IMR-90 (cell line): Measurements from ENCODE around the gene DRAXIN. TPM values are rescaled to one million over a fixed set of nuclear protein-coding genes. Genes with fewer than 3 reads are reported as not detected.

Experiments used
- ATAC-seq: fragments of 200-7000 bp; cut with Tn5 transposase; 2 replicates; pipeline ENCODE4 v1.9.1; 2020; ENCODE audit warnings: low read depth, mild to moderate bottlenecking, moderate library complexity
- BruUV-seq: library from RNA; stranded (reverse); fragments of 400-500 nt; replicated peaks from 2 replicates; lab custom pipeline; 2021; lab: Mats Ljungman, UMichigan
- CTCF ChIA-PET: fragments of 300-600 bp; formaldehyde crosslinking; extraction: SDS; loops from one replicate; lab custom pipeline; 2021; ENCODE audit warnings: antibody characterized with exemption; lab: Yijun Ruan, JAX
- POLR2A ChIA-PET: fragments of 300-600 bp; sonication (Branson Sonifier 250); formaldehyde crosslinking; loops from one replicate; lab custom pipeline; 2022; ENCODE audit warnings: antibody characterized with exemption; ENCODE audit not compliant: unreplicated experiment; lab: Charles Lee
- DNase-seq: peaks from one replicate; pipeline ENCODE4 v3.0.0; 2013
- H2AFZ ChIP-seq: replicated peaks from 2 replicates; pipeline ENCODE3; 2013; ENCODE audit warnings: low read length, mild to moderate bottlenecking; ENCODE audit not compliant: poor library complexity
- H2AK5ac ChIP-seq: 2 replicates; pipeline ENCODE4 v1.6.1; 2013; ENCODE audit warnings: low read depth, low read length, inconsistent platforms
- H2AK9ac ChIP-seq: replicated peaks from 2 replicates; pipeline ENCODE3; 2013; ENCODE audit warnings: mild to moderate bottlenecking, low read depth, low read length, moderate library complexity; ENCODE audit not compliant: poor library complexity
- H2BK120ac ChIP-seq: 2 replicates; pipeline ENCODE4 v1.6.1; 2013; ENCODE audit warnings: low read depth, low read length, inconsistent platforms
- H2BK15ac ChIP-seq: 3 replicates; pipeline ENCODE4 v1.6.1; 2013; ENCODE audit warnings: low read depth, low read length, inconsistent platforms
- H2BK20ac ChIP-seq: 2 replicates; pipeline ENCODE4 v1.6.1; 2013; ENCODE audit warnings: low read depth, mild to moderate bottlenecking, inconsistent platforms, low read length, moderate library complexity
- H2BK5ac ChIP-seq: 2 replicates; pipeline ENCODE4 v1.6.1; 2013; ENCODE audit warnings: mild to moderate bottlenecking, low read depth, low read length, inconsistent platforms; ENCODE audit not compliant: poor library complexity, severe bottlenecking
- H3K14ac ChIP-seq: replicated peaks from 2 replicates; pipeline ENCODE4 v1.6.1; 2013; ENCODE audit warnings: low read depth, low read length, inconsistent platforms
- H3K18ac ChIP-seq: 2 replicates; pipeline ENCODE4 v1.6.1; 2013; ENCODE audit warnings: low read depth, low read length, control low read depth
- H3K23ac ChIP-seq: 2 replicates; pipeline ENCODE4 v1.6.1; 2013; ENCODE audit warnings: low read depth, low read length, inconsistent platforms
- H3K27ac ChIP-seq: 2 replicates; pipeline ENCODE4 v1.5.1; 2013; ENCODE audit warnings: mild to moderate bottlenecking, control low read depth, low read length; ENCODE audit not compliant: insufficient read depth
- H3K27me3 ChIP-seq: 2 replicates; pipeline ENCODE4 v1.6.1; 2013; ENCODE audit warnings: low read length; ENCODE audit not compliant: control insufficient read depth, insufficient read depth
- H3K36me3 ChIP-seq: 2 replicates; pipeline ENCODE4 v1.6.1; 2013; ENCODE audit warnings: low read length, mixed read lengths; ENCODE audit not compliant: control insufficient read depth, insufficient read depth
- H3K4ac ChIP-seq: 2 replicates; pipeline ENCODE4 v1.6.1; 2013; ENCODE audit warnings: low read depth, low read length, inconsistent platforms
- H3K4me1 ChIP-seq: 2 replicates; pipeline ENCODE4 v1.6.1; 2013; ENCODE audit warnings: low read length, mixed read lengths; ENCODE audit not compliant: control insufficient read depth, insufficient read depth
- H3K4me2 ChIP-seq: 2 replicates; pipeline ENCODE4 v1.6.1; 2013; ENCODE audit warnings: low read depth, mild to moderate bottlenecking, control low read depth, low read length, moderate library complexity
- H3K4me3 ChIP-seq: 2 replicates; pipeline ENCODE4 v1.5.1; 2013; ENCODE audit warnings: low read depth, mild to moderate bottlenecking, control low read depth, low read length, moderate library complexity; ENCODE audit not compliant: insufficient read depth
- H3K56ac ChIP-seq: 2 replicates; pipeline ENCODE4 v1.6.1; 2013; ENCODE audit warnings: low read length, inconsistent platforms; ENCODE audit not compliant: insufficient read depth; ENCODE audit errors: extremely low read depth
- H3K79me1 ChIP-seq, 2 experiments: 2 replicates each; pipeline ENCODE4 v1.6.1; 2013; ENCODE audit warnings: low read length in 2 of 2, inconsistent platforms in 1 of 2, low read depth in 1 of 2
- H3K9ac ChIP-seq: 2 replicates; pipeline ENCODE4 v1.6.1; 2013; ENCODE audit warnings: low read depth, low read length, control low read depth
- H3K9me1 ChIP-seq: 2 replicates; pipeline ENCODE4 v1.6.1; 2013; ENCODE audit warnings: low read length, inconsistent platforms; ENCODE audit not compliant: insufficient read depth
- H3K9me3 ChIP-seq: 2 replicates; pipeline ENCODE4 v1.6.1; 2013; ENCODE audit warnings: low read length; ENCODE audit not compliant: control insufficient read depth, insufficient read depth
- H4K20me1 ChIP-seq: 2 replicates; pipeline ENCODE4 v1.6.1; 2013; ENCODE audit warnings: low read length, inconsistent platforms; ENCODE audit not compliant: insufficient read depth
- H4K5ac ChIP-seq: 2 replicates; pipeline ENCODE4 v1.6.1; 2013; ENCODE audit warnings: mild to moderate bottlenecking, low read depth, low read length, control low read depth
- H4K8ac ChIP-seq, 2 experiments: 2 replicates each; pipeline ENCODE4 v1.6.1; 2013; ENCODE audit warnings: low read depth in 2 of 2, low read length in 2 of 2, control low read depth in 1 of 2, inconsistent platforms in 1 of 2
- H4K91ac ChIP-seq: 2 replicates; pipeline ENCODE4 v1.6.1; 2013; ENCODE audit warnings: low read depth, low read length, inconsistent platforms; ENCODE audit not compliant: insufficient read depth
- BHLHE40 ChIP-seq: fragments of 150-350 bp; IDR thresholded peaks from 2 replicates; pipeline ENCODE4 v1.6.1; 2016; ENCODE audit warnings: mild to moderate bottlenecking, low read depth, low read length
- CEBPB ChIP-seq: IDR thresholded peaks from 2 replicates; pipeline ENCODE4 v1.6.1; 2012; ENCODE audit warnings: low read depth, low read length, improper control_type of control experiment
- CTCF ChIP-seq: conservative IDR thresholded peaks from 2 replicates; pipeline ENCODE4 v1.5.1; 2012; ENCODE audit warnings: mild to moderate bottlenecking, low read depth, low read length, improper control_type of control experiment
- FOS ChIP-seq: fragments of 150-350 bp; IDR thresholded peaks from 2 replicates; pipeline ENCODE4 v1.6.1; 2016; ENCODE audit warnings: low read depth, low read length
- MXI1 ChIP-seq: IDR thresholded peaks from 2 replicates; pipeline ENCODE4 v1.6.1; 2012; ENCODE audit warnings: low read depth, mild to moderate bottlenecking, low read length, moderate library complexity, borderline replicate concordance
- NFE2L2 ChIP-seq: fragments of 150-350 bp; IDR thresholded peaks from 2 replicates; pipeline ENCODE4 v1.6.1; 2016; ENCODE audit warnings: low read depth, mild to moderate bottlenecking, low read length
- WGBS, 2 experiments: methylation state at CpG; one replicate each; pipeline versions ENCODE4 v1.1.5 to v1.1.7; 2013; ENCODE audit warnings: missing lambda C conversion rate in 2 of 2; ENCODE audit not compliant: insufficient read length in 1 of 2; ENCODE audit errors: extremely low coverage in 2 of 2; 5-methylcytosine and 5-hydroxymethylcytosine counted together
- dilution Hi-C: fragments of 300-500 bp; cut with HindIII; formaldehyde crosslinking; loops from one replicate; pipeline ENCODE4 v1.14.3; 2018; ENCODE audit warnings: low sequenced_read_pairs; ENCODE audit not compliant: unreplicated experiment
- in situ Hi-C: fragments of 300-500 bp; cut with MboI; formaldehyde crosslinking; loops from 3 replicates; pipeline ENCODE4 v1.14.3; 2019; ENCODE audit warnings: low sequenced_read_pairs, inconsistent platforms, mixed read lengths
- intact Hi-C: fragments of 100-400 bp; cut with micrococcal nuclease; formaldehyde crosslinking; loops from 2 replicates; pipeline ENCODE4 v1.10.0; 2022
- polyA plus RNA-seq, 3 experiments: library from polyadenylated mRNA; depleted of rRNA; stranded (reverse); fragments of >200 nt; gene quantifications; 2 replicates each; pipeline ENCODE4 v1.2.3, GENCODE V29; 2012; ENCODE audit warnings: low replicate concordance in 1 of 3
- total RNA-seq: library from RNA; depleted of rRNA; stranded (reverse); fragments of >200 nt; gene quantifications from 2 replicates; pipeline ENCODE4 v1.2.3, GENCODE V29; 2012
- TF ChIP-seq, protein P1 (sequence below): fragments of 150-350 bp; IDR thresholded peaks from 2 replicates; pipeline ENCODE4 v1.6.1; 2017; ENCODE audit warnings: mild to moderate bottlenecking, antibody characterized with exemption, low read length, low read depth

Gene DRAXIN
- total and polyA plus RNA-seq, 2 of the 4 experiments (the other 2 are of a cell fraction) = under 0.01 to 0.02 TPM

DNA sequence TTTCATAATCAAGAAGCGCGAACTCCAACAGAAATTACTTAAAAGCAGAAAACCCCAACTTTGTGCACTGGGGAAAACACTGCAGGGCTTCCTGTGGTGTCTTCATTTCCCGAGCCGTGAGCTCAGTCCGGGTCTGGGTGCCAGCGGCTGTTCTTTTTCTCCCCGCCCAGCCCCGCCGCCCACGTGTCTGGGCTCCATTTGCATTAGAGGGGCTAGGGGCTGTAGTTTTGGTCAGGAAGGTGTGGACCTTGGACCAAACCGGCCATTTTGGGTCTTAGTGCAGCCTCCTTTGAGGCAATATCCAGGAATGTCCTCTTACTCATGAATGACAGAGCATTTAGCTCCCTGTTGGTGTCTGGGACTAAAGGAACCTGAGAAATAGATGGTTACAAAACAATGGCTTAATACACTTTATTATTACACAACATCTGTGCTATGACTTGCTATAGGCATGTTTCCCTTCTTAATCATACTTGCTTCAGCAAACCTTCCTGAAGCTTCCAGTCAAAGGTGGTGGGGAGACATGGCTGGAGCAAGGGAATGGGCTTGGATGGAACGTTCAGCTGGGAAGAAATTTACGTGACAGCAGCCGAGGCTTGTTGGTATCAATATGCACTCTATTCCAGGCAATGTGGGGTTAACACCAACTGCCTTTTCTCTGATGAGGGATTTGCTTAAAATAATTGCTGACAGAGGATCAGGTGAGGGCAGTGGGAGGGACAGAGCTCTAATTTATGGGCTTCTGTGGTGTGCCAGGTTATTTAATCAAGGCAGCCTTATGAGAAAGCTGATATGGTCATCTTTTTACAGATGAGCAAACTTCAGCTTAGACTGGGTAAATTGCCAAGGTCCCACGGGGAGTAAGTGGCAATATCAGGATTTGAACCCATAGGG is 45.5 kb downstream of the DRAXIN start:
- Histone ChIP-seq H4K20me1 (peaks cover 4% of the 10 kb centered on the region; the same call in 1 of the 2 replicates), H3K56ac (peak overlapping the region; percentile 54), H2AK9ac (peak overlapping the region; percentile 92), H3K9ac (peak overlapping the region; percentile 91), H3K14ac (peak overlapping the region; percentile 27), H3K18ac (peak overlapping the region; percentile 12; the same call in 1 of the 2 replicates), H3K4me3 (peak overlapping the region; percentile 80), H4K8ac (peak overlapping the region; percentile 86 to 95; a peak in 3 of 4 replicates), H2AK5ac (peak overlapping the region; percentile 37), H2BK15ac (no peak overlapping the region), H2AFZ (peak overlapping the region; percentile 100), H3K23ac (peak overlapping the region; percentile 21; the same call in 1 of the 2 replicates), H3K79me1 (peaks cover 22 to 29% of the 10 kb centered on the region in 2 experiments), H2BK5ac (peak overlapping the region; percentile 65), H3K36me3 (no peaks in the 10 kb centered on the region), H3K27ac (peak overlapping the region; percentile 66), H3K9me3 (no peaks in the 10 kb centered on the region), H3K4me1 (peaks cover 7% of the 10 kb centered on the region), H2BK120ac (peak overlapping the region; percentile 1; the same call in 1 of the 2 replicates), H3K27me3 (no peaks in the 10 kb centered on the region), H3K9me1 (peaks cover 16% of the 10 kb centered on the region; the same call in 1 of the 2 replicates), H3K4ac (peak overlapping the region; percentile 95), H4K5ac (no peak overlapping the region), H3K4me2 (peak overlapping the region; percentile 94), H4K91ac (peak overlapping the region; percentile 89), H2BK20ac (peak overlapping the region; percentile 3; the same call in 1 of the 2 replicates)
- in situ Hi-C loops = no loop called here
- dilution Hi-C loops = no loop called here
- intact Hi-C loops = loop anchor here (2.0 to 10.0 kb wide), 2 partner anchors 66 to 462 kb away; partner anchors contain the start of gene UBIAD1
- BruUV-seq = no TSS peak
- TF ChIP-seq FOS (peak; percentile 67), BHLHE40 (no peak), MXI1 (peak; percentile 74; the same call in 1 of the 2 replicates), NFE2L2 (peak; percentile 80), CTCF (no peak), CEBPB (peak; percentile 99)
- TF ChIP-seq, protein P1, sequence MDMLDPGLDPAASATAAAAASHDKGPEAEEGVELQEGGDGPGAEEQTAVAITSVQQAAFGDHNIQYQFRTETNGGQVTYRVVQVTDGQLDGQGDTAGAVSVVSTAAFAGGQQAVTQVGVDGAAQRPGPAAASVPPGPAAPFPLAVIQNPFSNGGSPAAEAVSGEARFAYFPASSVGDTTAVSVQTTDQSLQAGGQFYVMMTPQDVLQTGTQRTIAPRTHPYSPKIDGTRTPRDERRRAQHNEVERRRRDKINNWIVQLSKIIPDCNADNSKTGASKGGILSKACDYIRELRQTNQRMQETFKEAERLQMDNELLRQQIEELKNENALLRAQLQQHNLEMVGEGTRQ = peak; percentile 34; the same call in 1 of the 2 replicates
- ChIA-PET CTCF (no interaction called here), POLR2A (interaction anchor here (0.8 kb wide), 2 partner anchors 28 to 67 kb away, joined by 3 read pairs; no protein-coding TSS in a partner anchor)
- DNase-seq = peak; percentile 79
- WGBS, 2 experiments = 23% methylated on average over 7 of the region's 15 CpGs; no CpG with 5 or more reads in 1 of the 2 experiments
- peak; percentile 34 for ATAC-seq
